ENCODE measurements around the gene ZGRF1.

DNA sequence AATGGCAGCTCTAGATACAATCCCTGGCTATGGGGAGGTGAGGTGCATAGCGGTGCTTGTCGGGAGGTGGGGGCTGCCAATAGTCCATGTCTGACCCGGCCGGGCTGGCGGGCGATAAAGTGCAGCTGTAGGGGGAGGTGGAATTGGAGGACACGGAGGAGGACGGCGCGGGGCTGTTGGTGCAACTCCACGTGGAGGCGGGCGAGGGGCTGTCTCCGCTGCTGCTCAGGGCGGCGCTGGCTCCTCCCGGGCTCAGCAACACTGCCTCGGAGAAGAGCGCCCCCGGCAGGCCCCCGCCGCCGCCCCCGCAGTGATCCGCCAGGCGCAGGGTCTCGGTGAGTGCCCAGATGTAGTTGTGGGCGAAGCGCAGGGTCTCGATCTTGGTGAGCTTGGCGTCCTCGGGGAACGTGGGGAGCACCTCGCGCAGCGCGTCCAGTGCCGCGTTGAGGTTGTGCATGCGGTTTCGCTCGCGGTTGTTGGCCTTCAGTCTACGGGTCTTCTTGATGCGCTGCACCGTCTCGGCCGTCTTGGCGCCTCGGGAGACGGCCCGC, 122.0 kb downstream of the ZGRF1 start:
- TF ChIP-seq, protein P1, sequence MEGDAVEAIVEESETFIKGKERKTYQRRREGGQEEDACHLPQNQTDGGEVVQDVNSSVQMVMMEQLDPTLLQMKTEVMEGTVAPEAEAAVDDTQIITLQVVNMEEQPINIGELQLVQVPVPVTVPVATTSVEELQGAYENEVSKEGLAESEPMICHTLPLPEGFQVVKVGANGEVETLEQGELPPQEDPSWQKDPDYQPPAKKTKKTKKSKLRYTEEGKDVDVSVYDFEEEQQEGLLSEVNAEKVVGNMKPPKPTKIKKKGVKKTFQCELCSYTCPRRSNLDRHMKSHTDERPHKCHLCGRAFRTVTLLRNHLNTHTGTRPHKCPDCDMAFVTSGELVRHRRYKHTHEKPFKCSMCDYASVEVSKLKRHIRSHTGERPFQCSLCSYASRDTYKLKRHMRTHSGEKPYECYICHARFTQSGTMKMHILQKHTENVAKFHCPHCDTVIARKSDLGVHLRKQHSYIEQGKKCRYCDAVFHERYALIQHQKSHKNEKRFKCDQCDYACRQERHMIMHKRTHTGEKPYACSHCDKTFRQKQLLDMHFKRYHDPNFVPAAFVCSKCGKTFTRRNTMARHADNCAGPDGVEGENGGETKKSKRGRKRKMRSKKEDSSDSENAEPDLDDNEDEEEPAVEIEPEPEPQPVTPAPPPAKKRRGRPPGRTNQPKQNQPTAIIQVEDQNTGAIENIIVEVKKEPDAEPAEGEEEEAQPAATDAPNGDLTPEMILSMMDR (IDR thresholded peaks at IDR 0.05) = no peak
- no peak for TF ChIP-seq POLR2A (IDR thresholded peaks at IDR 0.05)
- TF ChIP-seq EP300 (IDR thresholded peaks at IDR 0.05) = no peak

Measured in upper lobe of left lung (tissue), 4 donors.